Mucosa of descending colon (tissue), 3 donors: ENCODE measurements around the gene PDGFB. TPM values are rescaled to one million over a fixed set of nuclear protein-coding genes. Genes with fewer than 3 reads are reported as not detected.

ENCODE experiments used
- ATAC-seq: fragments of 200-7000 bp; cut with Tn5 transposase; one replicate; pipeline ENCODE4 v1.9.1; 2020; ENCODE audit warnings: mild to moderate bottlenecking, moderate library complexity
- DNase-seq, 3 donors: peaks; one replicate each; pipeline ENCODE4 v3.0.0-alpha.2; 2020
- H3K36me3 ChIP-seq: fragments of 200-600 bp; one replicate; pipeline ENCODE4 v1.8.0; 2021; ENCODE audit warnings: low read depth, mild to moderate bottlenecking
- H3K4me1 ChIP-seq: fragments of 200-600 bp; one replicate; pipeline ENCODE4 v1.8.0; 2021; ENCODE audit warnings: low read depth, mild to moderate bottlenecking
- H3K4me3 ChIP-seq: fragments of 200-600 bp; one replicate; pipeline ENCODE4 v1.8.0; 2021; ENCODE audit warnings: mild to moderate bottlenecking
- H3K9me3 ChIP-seq: fragments of 200-600 bp; one replicate; pipeline ENCODE4 v1.8.0; 2021; ENCODE audit warnings: mild to moderate bottlenecking
- intact Hi-C, 2 donors: fragments of 100-400 bp; cut with DNase I in 1 of 2; cut with micrococcal nuclease in 1 of 2; formaldehyde crosslinking; loops; one replicate each; pipeline versions ENCODE4 v1.11.0 to v1.11.1; 2022; cut with DNase I, micrococcal nuclease
- total RNA-seq, 3 donors: library from RNA; stranded (reverse); fragmentation: NEBNext Ultra II Directional in 2 of 3; extraction: Animal tissue kit (Norgen Biotek cat#: 25700) in 2 of 3; gene quantifications; one replicate each; pipeline versions ENCODE4 v1.2.1 to v1.2.4, GENCODE V29; 2021 to 2023
- TF ChIP-seq, protein P1 (sequence below): fragments of 200-600 bp; IDR thresholded peaks from one replicate; pipeline ENCODE4 v1.8.0; 2022; ENCODE audit warnings: antibody characterized with exemption, mild to moderate bottlenecking
- donor health status: DM: no; HTN: no; CAD: no; lungs with moderate emphysema.
- donor health status: DM: no; HTN: no; CAD: no.
- donor health status: DM: no; HTN: yes; CAD: no.

The PDGFB gene
- total RNA-seq, 3 donors from 2014 or later = 1.8 to 16.6 (median 5.4) TPM

DNA sequence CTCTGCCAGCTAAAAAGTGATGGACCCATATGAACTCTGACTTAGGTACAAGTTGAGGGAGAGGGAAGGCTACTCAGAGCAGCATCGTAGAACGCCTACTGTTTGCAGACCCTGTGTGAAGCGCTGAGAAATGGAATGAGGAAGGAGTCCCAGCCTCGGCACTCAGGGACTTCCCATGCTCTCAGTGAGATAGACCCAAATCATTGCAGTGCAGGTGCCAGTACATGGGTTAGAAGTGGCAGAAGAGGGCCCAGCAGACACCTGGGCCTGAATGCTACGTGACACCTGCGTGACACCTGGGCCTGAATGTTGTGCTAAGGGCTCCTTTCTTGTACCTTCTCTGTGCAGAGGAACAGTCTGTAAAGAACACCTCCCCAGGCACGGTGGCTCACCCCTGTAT, 2.6 kb upstream of the PDGFB start:
- H3K9me3 ChIP-seq = no peaks in the 10 kb centered on the region
- intact Hi-C loops = no loop called here
- DNase-seq (no peak), ATAC-seq (no peak)
- H3K36me3 ChIP-seq = no peaks in the 10 kb centered on the region
- peaks cover 18% of the 10 kb centered on the region for H3K4me1 ChIP-seq
- H3K4me3 ChIP-seq = no peak overlapping the region
- TF ChIP-seq, protein P1, sequence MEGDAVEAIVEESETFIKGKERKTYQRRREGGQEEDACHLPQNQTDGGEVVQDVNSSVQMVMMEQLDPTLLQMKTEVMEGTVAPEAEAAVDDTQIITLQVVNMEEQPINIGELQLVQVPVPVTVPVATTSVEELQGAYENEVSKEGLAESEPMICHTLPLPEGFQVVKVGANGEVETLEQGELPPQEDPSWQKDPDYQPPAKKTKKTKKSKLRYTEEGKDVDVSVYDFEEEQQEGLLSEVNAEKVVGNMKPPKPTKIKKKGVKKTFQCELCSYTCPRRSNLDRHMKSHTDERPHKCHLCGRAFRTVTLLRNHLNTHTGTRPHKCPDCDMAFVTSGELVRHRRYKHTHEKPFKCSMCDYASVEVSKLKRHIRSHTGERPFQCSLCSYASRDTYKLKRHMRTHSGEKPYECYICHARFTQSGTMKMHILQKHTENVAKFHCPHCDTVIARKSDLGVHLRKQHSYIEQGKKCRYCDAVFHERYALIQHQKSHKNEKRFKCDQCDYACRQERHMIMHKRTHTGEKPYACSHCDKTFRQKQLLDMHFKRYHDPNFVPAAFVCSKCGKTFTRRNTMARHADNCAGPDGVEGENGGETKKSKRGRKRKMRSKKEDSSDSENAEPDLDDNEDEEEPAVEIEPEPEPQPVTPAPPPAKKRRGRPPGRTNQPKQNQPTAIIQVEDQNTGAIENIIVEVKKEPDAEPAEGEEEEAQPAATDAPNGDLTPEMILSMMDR = no peak

DNA sequence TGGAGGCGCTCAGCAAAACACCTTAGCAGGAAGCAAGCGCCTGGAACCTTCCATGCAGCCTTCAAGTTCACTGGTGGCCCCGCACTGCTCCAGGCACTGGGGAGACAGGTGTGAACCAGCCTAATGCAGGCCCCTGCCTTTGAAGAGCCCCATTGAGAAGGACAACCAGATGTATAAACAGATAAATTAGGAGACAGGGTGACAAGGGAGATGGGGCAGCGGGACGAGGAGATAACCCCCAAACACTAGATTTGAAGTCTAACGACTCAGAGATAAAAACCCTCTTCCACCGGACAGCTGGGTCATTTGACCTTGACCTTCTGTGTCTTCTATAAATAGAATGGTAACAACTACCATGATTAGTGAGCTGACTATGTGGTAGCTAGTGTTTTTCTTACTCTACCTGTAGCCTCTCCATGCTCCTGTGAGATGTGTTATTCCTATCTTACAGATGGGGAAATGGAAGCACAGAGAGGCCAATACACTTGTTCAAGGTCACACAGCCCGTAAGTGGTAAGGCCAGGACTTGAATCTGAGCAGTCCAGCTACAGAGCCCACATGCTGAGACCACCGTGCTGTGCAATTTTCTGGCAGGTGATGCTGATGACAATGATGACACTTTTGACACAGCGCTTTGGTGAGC, 2.0 kb upstream of the PDGFB start:
- TF ChIP-seq, protein P1 = no peak
- no peak for DNase-seq
- H3K4me1 ChIP-seq = peaks cover 23% of the 10 kb centered on the region
- intact Hi-C loops = no loop called here
- no peak overlapping the region for H3K4me3 ChIP-seq
- H3K36me3 ChIP-seq = no peaks in the 10 kb centered on the region
- H3K9me3 ChIP-seq = no peaks in the 10 kb centered on the region
- ATAC-seq = no peak

DNA sequence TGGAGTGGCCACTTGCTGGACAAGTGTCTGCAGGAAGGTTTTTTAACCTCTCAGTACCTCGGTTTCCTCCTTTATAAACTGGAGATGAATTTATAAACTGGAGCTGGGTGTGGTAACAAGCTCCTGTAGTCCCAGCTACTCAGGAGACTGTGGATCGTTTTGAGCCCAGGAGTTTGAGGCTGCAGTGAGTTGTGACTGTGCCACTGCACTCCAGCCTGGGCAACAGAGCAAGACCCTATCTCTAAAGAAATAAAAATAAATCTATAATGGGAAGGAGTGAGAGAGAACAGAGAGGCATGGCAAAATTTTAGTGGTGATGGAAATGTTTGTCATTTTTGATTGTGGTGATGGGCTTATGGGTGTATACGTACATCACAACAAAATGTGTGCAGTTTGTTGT, 1.4 kb upstream of the PDGFB start:
- TF ChIP-seq, protein P1 = no peak
- ATAC-seq (no peak), DNase-seq (no peak)
- Histone ChIP-seq H3K4me1 (peaks cover 28% of the 10 kb centered on the region), H3K9me3 (no peaks in the 10 kb centered on the region), H3K4me3 (no peak overlapping the region), H3K36me3 (no peaks in the 10 kb centered on the region)
- intact Hi-C loops = no loop called here

DNA sequence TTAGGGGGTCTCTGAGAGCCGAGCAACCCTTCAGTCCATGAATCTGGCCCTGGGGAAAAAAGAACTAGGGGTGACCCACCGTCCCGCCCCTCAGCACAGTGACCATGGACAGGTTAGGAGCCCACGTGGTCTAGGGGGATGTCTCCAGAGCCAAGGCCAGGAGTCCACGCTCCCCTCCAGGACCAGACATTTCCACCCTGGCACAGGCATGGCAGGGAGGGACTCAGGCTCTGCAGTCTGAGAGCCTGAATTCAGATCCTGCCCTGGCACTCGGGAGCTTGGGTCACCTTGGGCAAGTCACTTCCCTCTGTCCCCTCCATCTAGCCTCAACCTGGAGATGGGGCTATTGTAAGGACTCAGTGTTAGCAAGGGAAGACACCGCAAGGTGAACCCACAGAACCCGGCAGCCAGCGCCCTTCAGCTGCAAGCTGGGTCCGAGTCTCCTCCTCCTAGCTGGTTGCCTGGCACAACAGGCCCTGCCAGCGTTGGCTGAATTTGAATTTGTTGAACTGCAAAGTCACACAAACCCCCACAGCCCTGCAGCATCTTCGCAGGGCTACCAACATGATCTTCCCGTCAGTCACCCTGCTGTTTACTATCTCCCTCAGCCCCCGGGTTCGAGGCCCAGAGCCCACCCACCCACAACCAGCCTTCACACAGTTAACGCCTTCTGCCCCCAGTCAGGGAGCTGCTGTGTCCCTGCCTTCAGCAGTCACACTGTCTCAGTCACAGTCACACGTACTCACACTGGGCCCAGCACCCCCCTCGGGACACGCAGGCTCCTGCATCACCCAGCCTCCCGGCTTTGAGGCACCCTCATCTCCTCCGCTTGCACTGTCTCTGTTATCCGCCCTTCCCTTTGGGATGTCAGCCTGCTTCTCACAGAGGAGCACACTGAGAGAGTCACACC, 603 bp upstream of the PDGFB start:
- no peak for DNase-seq
- H3K4me3 ChIP-seq = no peak overlapping the region
- no peak for ATAC-seq
- H3K4me1 ChIP-seq = peaks cover 36% of the 10 kb centered on the region
- TF ChIP-seq, protein P1 = no peak
- intact Hi-C loops = no loop called here
- no peaks in the 10 kb centered on the region for H3K9me3 ChIP-seq
- no peaks in the 10 kb centered on the region for H3K36me3 ChIP-seq

GRCh38 chr22:39244136-39244495, 666 bp downstream of the PDGFB start:
- TF ChIP-seq, protein P1 = no peak
- H3K4me3 ChIP-seq = no peak overlapping the region
- ATAC-seq (no peak), DNase-seq (no peak)
- no peaks in the 10 kb centered on the region for H3K36me3 ChIP-seq
- H3K4me1 ChIP-seq = peaks cover 49% of the 10 kb centered on the region
- intact Hi-C loops = no loop called here
- H3K9me3 ChIP-seq = no peaks in the 10 kb centered on the region
